ENCODE results near the gene ALG10B. TPM values are rescaled to one million over a fixed set of nuclear protein-coding genes. Genes with fewer than 3 reads are reported as not detected.

The ALG10B gene
- total and polyA plus RNA-seq, 9 of the 15 experiments (the other 6 are each of a cell fraction or from before 2014, with no cell fraction given) = 0.34 to 3.3 (median 2.0) TPM

DNA sequence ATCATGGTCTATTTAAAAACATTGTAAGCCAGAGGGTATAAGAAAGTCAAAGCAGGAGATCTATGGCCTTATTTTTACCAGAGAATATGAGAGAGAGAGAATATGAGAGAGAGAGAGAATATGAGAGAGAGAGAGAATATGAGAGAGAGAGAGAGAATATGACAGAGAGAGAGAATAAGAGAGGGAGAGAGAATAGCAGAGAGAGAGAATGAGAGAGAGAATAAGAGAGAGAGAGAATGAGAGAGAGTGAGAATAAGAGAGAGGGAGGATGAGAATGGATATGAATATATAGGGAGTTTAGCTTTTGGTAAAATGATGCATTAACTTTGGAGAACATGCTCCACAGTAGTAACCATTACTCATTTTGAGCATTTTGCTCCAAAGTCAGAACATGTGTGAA, 48.0 kb upstream of the ALG10B start (continued):
- TF ChIP-seq, protein P1, sequence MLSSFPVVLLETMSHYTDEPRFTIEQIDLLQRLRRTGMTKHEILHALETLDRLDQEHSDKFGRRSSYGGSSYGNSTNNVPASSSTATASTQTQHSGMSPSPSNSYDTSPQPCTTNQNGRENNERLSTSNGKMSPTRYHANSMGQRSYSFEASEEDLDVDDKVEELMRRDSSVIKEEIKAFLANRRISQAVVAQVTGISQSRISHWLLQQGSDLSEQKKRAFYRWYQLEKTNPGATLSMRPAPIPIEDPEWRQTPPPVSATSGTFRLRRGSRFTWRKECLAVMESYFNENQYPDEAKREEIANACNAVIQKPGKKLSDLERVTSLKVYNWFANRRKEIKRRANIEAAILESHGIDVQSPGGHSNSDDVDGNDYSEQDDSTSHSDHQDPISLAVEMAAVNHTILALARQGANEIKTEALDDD (IDR thresholded peaks at IDR 0.05) = no peak
- TF ChIP-seq, protein P2, sequence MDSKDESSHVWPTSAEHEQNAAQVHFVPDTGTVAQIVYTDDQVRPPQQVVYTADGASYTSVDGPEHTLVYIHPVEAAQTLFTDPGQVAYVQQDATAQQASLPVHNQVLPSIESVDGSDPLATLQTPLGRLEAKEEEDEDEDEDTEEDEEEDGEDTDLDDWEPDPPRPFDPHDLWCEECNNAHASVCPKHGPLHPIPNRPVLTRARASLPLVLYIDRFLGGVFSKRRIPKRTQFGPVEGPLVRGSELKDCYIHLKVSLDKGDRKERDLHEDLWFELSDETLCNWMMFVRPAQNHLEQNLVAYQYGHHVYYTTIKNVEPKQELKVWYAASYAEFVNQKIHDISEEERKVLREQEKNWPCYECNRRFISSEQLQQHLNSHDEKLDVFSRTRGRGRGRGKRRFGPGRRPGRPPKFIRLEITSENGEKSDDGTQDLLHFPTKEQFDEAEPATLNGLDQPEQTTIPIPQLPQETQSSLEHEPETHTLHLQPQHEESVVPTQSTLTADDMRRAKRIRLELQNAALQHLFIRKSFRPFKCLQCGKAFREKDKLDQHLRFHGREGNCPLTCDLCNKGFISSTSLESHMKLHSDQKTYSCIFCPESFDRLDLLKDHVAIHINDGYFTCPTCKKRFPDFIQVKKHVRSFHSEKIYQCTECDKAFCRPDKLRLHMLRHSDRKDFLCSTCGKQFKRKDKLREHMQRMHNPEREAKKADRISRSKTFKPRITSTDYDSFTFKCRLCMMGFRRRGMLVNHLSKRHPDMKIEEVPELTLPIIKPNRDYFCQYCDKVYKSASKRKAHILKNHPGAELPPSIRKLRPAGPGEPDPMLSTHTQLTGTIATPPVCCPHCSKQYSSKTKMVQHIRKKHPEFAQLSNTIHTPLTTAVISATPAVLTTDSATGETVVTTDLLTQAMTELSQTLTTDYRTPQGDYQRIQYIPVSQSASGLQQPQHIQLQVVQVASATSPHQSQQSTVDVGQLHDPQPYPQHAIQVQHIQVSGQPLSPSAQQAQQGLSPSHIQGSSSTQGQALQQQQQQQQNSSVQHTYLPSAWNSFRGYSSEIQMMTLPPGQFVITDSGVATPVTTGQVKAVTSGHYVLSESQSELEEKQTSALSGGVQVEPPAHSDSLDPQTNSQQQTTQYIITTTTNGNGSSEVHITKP (IDR thresholded peaks at IDR 0.05; ENCODE audit: partially characterized antibody) = no peak
- no peak for TF ChIP-seq ZZZ3 (IDR thresholded peaks at IDR 0.05)

DNA sequence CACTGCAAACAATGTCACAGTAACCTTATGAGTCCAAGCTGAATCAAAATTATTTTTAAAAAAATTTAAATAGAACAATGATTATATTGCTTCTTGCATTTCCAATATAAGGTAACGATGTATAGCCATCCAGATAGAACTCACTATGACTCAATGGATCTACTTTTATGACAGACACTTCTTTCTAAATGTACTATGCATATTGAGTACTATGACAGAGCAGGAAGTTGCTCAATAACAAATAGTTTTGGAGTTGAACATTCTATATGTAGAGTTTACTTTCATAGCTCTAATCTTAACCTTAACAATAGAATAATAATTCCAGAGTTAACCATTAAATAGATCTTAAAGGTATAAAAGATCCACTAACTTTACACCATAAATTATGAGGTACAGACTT, 46.7 kb upstream of the ALG10B start:
- Histone ChIP-seq H3K4me2 (ENCODE audit: insufficient read depth, low read length) (no peak overlapping the region), H3K9me1 (ENCODE audit: control insufficient read depth, insufficient read depth, low read length) (no peaks in the 10 kb centered on the region), H3K4me1 (replicated peaks in 1 of 2; ENCODE audit: control insufficient read depth in 2 of 2, insufficient read depth in 2 of 2, low read length in 2 of 2) (no peaks in the 10 kb centered on the region), H3K9me3 (replicated peaks; ENCODE audit: control insufficient read depth, insufficient read depth, low read depth, low read length) (no peaks in the 10 kb centered on the region), H3K4me3 (no peak overlapping the region), H3K27me3 (ENCODE audit: control insufficient read depth in 2 of 2, insufficient read depth in 2 of 2, low read length in 2 of 2) (no peaks in the 10 kb centered on the region), H3K79me2 (ENCODE audit: control insufficient read depth, insufficient read depth, low read length) (no peaks in the 10 kb centered on the region), H3K27ac (ENCODE audit: extremely low read depth, low read depth, low read length) (no peak overlapping the region), H2AFZ (ENCODE audit: low read depth, low read length) (no peak overlapping the region), H3K36me3 (ENCODE audit: control insufficient read depth, insufficient read depth, low read length) (no peaks in the 10 kb centered on the region), H3K9ac (ENCODE audit: insufficient read depth in 1 of 2, low read depth in 2 of 2, low read length in 2 of 2) (no peak overlapping the region), H4K20me1 (replicated peaks; ENCODE audit: control insufficient read depth, insufficient read depth, low read length) (no peaks in the 10 kb centered on the region)
- ChIA-PET CTCF (ENCODE audit: low intra/inter-chr PET ratio) (no interaction called here), POLR2A (no interaction called here)
- DNase-seq (ENCODE audit: extremely low read depth in 1 of 4, low spot score in 3 of 4) (no peak), ATAC-seq (no peak), FAIRE-seq (no peak)
- TF ChIP-seq PTRF (tag; IDR thresholded peaks at IDR 0.05) (no peak), ZNF121 (CRISPR knock-in tag; conservative IDR thresholded peaks at IDR 0.05) (no peak), GABPA (tag; conservative IDR thresholded peaks at IDR 0.05; ENCODE audit: low read depth) (no peak), SRSF9 (IDR thresholded peaks at IDR 0.05; ENCODE audit: borderline replicate concordance, low read depth, low read length) (no peak), ZNF696 (CRISPR knock-in tag; conservative IDR thresholded peaks at IDR 0.05) (no peak)
- whole genome bisulfite sequencing (ENCODE audit: insufficient coverage, low coverage, missing lambda C conversion rate) = 0% methylated on average over 1 of the region's 1 CpG
- intact Hi-C loops (cut with micrococcal nuclease) (no loop called here), in situ Hi-C loops (cut with MboI) (no loop called here)
- no TSS peak for BruUV-seq (replicated peaks)

Measured in K562 (cell line).